ENCODE data around the gene PLB1.

The PLB1 gene

DNA sequence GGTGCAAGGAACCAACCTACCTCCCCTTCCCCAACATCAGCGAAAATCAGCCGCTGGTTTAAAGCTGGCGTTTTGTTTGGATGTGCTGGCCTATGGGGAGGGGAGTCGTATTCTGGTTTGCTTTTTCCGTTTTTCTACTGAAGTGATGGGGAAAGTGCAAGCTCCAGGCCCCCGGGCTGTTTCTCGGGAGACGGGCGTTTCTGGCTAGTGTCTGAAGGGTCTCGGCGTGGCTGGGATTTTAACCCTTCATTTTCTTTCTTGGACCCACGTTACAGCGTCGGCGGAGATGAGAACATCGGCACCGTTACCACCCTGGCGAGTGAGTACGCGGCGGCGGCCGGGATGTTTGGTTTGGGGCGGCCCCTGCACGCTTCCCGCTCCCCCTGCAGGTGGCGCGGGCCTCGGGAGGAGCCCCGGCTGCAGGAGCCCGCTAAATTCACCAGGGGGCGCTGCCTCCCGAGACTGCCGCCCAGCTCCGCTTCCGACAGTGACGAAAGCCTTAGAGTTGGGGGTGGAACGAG is 70.7 kb downstream of the PLB1 start:
- DNase-seq = no peak

- DNase-seq = no peak
Measured at GRCh38 chr2:28567061-28567471, 71.2 kb downstream of the PLB1 start.

- no peak for DNase-seq
Measured at GRCh38 chr2:28568036-28568435, 72.2 kb downstream of the PLB1 start.

DNA sequence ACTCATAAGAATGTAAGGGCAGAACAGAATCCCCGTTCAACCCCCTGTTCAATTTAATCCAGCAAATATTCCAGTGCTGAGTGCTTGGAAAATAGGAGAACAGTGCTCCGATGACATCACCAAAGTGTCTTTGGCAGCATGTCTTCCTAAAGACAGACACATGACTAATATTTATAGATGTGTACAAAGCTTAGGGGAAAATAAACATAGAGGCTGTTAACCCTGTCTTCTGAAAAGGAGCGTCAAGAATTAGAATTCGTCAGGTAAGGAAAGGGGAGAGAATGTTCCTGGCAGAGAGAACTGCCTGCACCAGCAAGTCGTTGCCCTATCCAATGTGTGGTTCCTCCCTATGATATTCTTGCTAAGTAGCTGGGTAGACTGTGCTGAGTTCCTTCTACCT is 72.7 kb downstream of the PLB1 start:
- no peak for DNase-seq

DNA sequence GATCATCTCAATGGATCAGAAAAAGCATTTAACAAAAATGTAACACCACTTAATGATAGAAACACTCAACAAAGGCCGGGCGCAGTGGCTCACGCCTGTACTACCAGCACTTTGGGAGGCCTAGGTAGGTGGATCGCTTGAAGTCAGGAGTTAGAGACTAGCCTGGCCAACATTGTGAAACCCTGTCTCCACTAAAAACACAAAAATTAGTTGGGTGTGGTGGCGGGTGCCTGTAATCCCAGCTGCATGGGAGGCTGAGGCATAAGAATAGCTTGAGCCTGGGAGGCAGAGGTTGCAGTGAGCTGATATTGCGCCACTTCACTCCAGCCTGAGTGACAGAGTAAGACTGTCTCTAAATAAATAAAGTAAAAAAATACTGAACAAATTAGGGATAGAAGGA is 74.6 kb downstream of the PLB1 start:
- DNase-seq = no peak

GRCh38 chr2:28576714-28577113 is 80.9 kb downstream of the PLB1 start:
- DNase-seq = no peak

GRCh38 chr2:28577791-28578680 is 82.2 kb downstream of the PLB1 start:
- no peak for DNase-seq

DNA sequence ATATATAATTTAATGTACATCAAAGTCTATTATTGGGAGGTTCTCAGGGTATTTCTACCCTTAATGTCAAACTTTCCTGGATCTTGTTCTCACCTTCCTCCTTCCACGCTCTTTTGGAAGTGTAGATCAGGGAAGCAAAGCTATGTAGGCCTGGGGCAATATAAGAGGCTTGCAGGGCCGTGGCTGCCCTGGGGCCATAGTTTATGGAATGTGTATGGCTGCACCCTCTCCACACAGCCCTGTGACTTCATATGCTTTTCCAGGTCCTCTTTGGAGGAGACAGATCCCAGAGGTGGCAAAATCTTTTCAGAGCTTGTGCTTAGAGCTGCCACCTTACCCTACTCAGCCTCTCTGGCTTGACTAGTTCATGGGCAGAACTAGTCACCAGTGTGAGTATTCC is 82.9 kb downstream of the PLB1 start:
- DNase-seq = no peak

- no peak for DNase-seq
Measured at GRCh38 chr2:28579606-28580005, 83.7 kb downstream of the PLB1 start.

GRCh38 chr2:28580078-28580477 is 84.2 kb downstream of the PLB1 start:
- no peak for DNase-seq

DNA sequence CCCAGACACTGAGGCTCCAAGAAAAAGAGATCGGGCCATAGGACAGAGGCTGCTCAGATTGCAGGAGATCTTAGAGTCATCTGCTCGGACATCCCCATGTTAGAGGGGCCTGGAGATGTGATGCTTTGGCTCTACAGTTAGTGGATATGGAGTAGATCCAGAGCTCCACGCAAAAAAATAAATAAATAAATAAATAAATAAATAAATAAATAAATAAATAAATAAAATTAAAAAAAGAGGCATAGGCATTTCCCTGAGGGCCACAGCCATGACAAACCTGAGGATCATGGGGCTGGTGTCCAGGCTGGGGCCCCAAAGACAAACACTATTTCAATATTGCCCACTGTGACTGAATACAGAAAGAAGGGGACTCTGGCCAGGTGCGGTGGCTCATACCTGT is 85.5 kb downstream of the PLB1 start:
- no peak for DNase-seq

GRCh38 chr2:28582152-28582551 is 86.3 kb downstream of the PLB1 start:
- DNase-seq = no peak

- DNase-seq = no peak
Measured at GRCh38 chr2:28582595-28582994, 86.7 kb downstream of the PLB1 start.

DNA sequence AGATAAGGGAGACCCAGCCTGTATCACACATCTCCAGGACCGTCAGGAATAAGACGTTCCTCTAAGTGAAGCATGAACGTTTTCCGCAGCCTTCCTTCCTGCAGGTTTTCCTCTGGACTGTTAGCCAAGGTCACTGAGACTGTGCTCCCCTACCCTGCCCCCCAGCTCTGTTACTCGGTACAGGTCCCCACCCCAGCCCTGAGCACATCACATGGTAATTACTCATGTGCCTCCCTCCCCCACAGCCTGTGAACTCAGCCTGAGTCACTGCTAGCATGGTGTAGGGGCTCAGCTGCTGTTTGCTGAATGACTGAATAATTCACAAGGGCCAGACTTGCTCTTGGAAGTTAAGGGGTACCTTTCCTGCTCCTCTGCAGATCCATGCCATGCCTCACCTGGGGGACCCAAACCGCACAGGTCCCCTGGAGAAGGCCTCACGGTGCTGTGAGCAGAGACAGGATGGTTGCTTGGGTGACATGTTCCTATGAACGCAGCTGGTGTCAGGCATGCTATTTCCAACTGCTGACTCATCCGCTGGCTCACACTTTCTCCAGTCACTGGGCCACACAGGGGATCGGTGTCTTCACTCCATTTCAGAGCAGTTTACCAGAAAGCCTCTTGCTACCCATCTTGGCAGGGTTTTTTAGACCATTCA is 88.2 kb downstream of the PLB1 start:
- DNase-seq = no peak

DNA sequence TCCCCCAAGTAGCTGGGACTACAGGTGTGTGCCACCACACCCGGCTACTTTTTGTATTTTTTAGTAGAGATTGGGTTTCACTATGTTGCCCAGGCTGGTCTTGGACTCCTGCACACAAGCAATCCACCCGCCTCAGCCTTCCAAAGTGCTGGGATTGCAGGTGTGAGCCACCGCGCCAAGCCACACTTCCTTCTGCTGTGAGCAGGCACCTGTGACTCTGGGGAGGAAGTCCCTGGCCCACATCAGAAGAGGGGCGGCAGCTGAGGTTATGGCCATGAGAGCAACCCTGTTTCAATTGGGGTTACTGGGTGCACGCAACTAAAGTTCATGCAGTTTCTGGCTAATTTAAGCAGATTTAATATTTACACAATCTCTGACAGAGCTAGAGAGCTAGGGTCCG is 91.0 kb downstream of the PLB1 start:
- no peak for DNase-seq

DNA sequence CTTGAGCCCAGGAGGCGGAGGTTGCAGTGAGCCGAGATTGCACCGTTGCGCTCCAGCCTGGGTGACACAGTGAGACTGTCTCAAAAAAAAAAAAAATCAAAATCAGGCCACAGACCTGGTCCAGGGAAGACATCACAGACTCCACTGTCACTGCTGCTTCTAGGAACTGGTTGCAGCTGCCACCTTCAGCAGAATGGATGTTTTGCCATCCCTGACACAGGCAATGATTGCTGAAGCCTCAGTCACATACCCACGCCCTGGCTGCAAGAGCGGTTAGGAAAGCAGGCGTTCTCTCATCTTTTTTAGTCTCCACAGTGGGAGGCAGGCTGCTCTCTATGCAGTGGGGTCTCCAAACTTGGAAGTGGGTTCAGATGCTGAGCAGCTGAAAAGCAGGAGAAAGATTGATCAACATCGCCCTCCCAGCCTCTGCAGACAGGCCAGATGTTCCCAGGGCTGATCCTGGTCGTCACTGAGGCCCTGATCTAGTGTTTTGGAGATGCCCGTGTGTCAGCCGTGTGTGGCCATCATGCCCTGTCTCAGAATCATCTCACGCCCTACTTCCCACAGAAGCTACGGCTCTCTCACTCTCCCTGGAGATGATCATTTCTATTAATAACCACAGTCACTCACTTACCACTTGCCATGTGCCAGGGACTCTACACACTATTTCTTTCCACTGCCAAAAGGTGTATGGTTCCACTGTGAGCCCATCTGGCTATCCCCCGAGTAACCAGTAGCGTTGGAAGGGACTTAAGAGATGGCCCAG is 91.8 kb downstream of the PLB1 start:
- DNase-seq = no peak

DNA sequence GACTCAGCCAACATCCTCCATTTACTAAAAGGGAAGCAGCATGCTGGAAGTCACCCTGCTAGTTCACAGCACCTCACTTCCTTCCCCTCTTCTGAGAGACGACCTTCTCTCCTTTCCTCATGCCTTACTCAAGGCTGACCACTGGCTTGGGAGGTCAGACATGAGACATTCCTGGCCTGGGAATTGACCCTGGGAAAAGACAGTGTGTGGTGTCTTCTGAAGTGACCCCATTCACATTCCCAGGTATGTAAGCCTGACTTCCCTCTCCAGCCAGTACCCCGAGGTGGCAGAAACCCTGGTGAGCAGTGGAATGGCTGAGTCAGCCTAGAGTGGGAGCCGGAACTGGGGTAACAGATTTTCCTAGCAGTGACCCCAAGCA is 92.4 kb downstream of the PLB1 start:
- no peak for DNase-seq

DNA sequence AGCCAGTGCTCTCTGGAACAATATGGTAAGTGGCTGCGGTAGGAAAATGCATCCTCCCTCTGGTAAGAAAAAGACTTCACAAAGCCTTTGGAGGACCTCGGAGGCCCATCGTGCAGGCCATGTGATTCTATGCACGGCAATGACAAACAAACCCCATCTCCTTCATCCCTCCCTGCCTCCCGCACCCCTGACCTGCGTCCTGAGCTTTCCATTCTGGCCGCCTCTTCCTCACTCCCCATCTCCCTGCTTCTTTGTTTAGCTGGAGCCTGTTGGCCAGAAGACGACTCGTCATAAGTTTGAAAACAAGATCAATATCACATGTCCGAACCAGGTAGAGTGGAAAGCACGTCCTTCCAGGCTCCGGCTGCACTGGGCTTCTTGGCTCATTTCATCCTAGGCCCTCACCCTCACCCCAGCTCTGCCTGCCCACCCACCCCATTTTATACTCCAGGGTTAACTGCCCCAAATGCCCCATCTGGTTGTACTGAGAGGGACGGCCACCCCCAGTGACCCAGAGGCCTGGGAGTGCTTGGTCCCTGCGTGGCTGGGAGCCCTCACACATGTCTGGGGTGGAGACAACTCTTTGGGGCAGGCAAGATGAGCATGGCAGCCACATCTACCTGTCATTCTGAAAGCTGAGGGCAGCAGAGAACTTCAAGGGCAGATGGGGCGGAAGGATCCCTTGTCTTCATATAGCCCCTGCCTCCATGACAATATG is 94.0 kb downstream of the PLB1 start:
- DNase-seq = no peak

GRCh38 chr2:28590496-28591301 is 94.8 kb downstream of the PLB1 start:
- DNase-seq = no peak

- no peak for DNase-seq
Measured at GRCh38 chr2:28591711-28592335, 96.0 kb downstream of the PLB1 start.

- DNase-seq = no peak
Measured at GRCh38 chr2:28592481-28592880, 96.6 kb downstream of the PLB1 start.

Data from NCI-H1436 treated with DMSO at 0.1 percent for 48 hours (cell line).